ENCODE measurements around the gene RGS7BP. TPM values are rescaled to one million over a fixed set of nuclear protein-coding genes. Genes with fewer than 3 reads are reported as not detected.

The RGS7BP gene
- not detected in 2 replicates for total RNA-seq (2014; rRNA removed; shearing (Covaris generic); ENCODE audit: low replicate concordance)

- H3K9ac ChIP-seq (ENCODE audit: low read length): no peak within 1 kb of the TSS
- no peaks in the 10 kb centered on the region for H3K79me2 ChIP-seq (ENCODE audit: low read length)
- no peak within 1 kb of the TSS for H3K4me3 ChIP-seq (ENCODE audit: low read length)
- H3K9me2 ChIP-seq (replicated peaks; ENCODE audit: insufficient read depth, low read length): no peaks in the 10 kb centered on the region
- no peaks in the 10 kb centered on the region for H3K4me1 ChIP-seq (ENCODE audit: low read length)
- DNase-seq: no peak
- no peak within 1 kb of the TSS for H3K4me2 ChIP-seq (ENCODE audit: low read depth, low read length, poor library complexity, severe bottlenecking)
- no peaks in the 10 kb centered on the region for H4K20me1 ChIP-seq (ENCODE audit: insufficient read depth, low read depth, low read length)
- no peak within 1 kb of the TSS for H2AFZ ChIP-seq (ENCODE audit: low read length)
- no peaks in the 10 kb centered on the region for H3K36me3 ChIP-seq (ENCODE audit: insufficient read depth, low read length)
- H3K9me3 ChIP-seq (ENCODE audit: low read length): no peaks in the 10 kb centered on the region
- H3K27ac ChIP-seq (ENCODE audit: low read length): no peak within 1 kb of the TSS
- H3K27me3 ChIP-seq (ENCODE audit: low read length): no peaks in the 10 kb centered on the region
Observed at GRCh38 chr5:64505769-64506566, at the start of gene RGS7BP. Gene RGS7BP (plus strand): TSS chr5:64506015. CDS start chr5:64506625, 610 bp downstream.

DNA sequence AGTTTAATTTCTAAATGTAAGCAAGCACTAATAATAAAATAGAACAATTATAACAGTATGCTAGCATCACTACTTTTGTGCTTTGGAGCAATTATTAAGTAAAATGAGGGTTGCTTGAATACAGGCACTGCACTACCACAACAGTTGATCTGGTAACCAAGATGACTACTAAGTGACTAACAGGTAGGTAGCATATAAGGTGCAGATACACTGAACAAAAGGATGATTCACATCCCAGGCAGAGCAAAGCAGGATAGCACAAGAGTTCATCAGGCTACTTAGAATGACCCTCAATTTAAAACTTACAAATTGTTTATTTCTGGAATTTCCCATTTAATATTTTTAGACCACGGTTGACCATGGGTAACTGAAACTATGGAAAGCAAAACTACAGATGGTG is 48.0 kb upstream of the RGS7BP start:
- H3K27ac ChIP-seq (ENCODE audit: low read length): no peak overlapping the region
- no peaks in the 10 kb centered on the region for H3K36me3 ChIP-seq (ENCODE audit: insufficient read depth, low read length)
- no peak overlapping the region for H3K4me2 ChIP-seq (ENCODE audit: low read depth, low read length, poor library complexity, severe bottlenecking)
- H3K9me2 ChIP-seq (replicated peaks; ENCODE audit: insufficient read depth, low read length): no peaks in the 10 kb centered on the region
- H3K79me2 ChIP-seq (ENCODE audit: low read length): no peaks in the 10 kb centered on the region
- DNase-seq: no peak
- H3K27me3 ChIP-seq (ENCODE audit: low read length): no peaks in the 10 kb centered on the region
- no peak overlapping the region for H2AFZ ChIP-seq (ENCODE audit: low read length)
- H4K20me1 ChIP-seq (ENCODE audit: insufficient read depth, low read depth, low read length): no peaks in the 10 kb centered on the region
- H3K9ac ChIP-seq (ENCODE audit: low read length): no peak overlapping the region
- no peak overlapping the region for H3K4me3 ChIP-seq (ENCODE audit: low read length)
- H3K9me3 ChIP-seq (ENCODE audit: low read length): no peaks in the 10 kb centered on the region
- H3K4me1 ChIP-seq (ENCODE audit: low read length): no peaks in the 10 kb centered on the region

GRCh38 chr5:64458948-64459347 is 46.9 kb upstream of the RGS7BP start:
- H3K4me2 ChIP-seq (ENCODE audit: low read depth, low read length, poor library complexity, severe bottlenecking): no peak overlapping the region
- no peak for DNase-seq
- H4K20me1 ChIP-seq (ENCODE audit: insufficient read depth, low read depth, low read length): no peaks in the 10 kb centered on the region
- H3K27me3 ChIP-seq (ENCODE audit: low read length): no peaks in the 10 kb centered on the region
- H3K9me2 ChIP-seq (replicated peaks; ENCODE audit: insufficient read depth, low read length): no peaks in the 10 kb centered on the region
- no peaks in the 10 kb centered on the region for H3K79me2 ChIP-seq (ENCODE audit: low read length)
- no peak overlapping the region for H2AFZ ChIP-seq (ENCODE audit: low read length)
- no peaks in the 10 kb centered on the region for H3K36me3 ChIP-seq (ENCODE audit: insufficient read depth, low read length)
- no peak overlapping the region for H3K9ac ChIP-seq (ENCODE audit: low read length)
- no peak overlapping the region for H3K4me3 ChIP-seq (ENCODE audit: low read length)
- no peak overlapping the region for H3K27ac ChIP-seq (ENCODE audit: low read length)
- no peaks in the 10 kb centered on the region for H3K4me1 ChIP-seq (ENCODE audit: low read length)
- H3K9me3 ChIP-seq (ENCODE audit: low read length): no peaks in the 10 kb centered on the region

GRCh38 chr5:64462391-64462790 is 43.4 kb upstream of the RGS7BP start:
- H3K9me3 ChIP-seq (ENCODE audit: low read length): no peaks in the 10 kb centered on the region
- H3K4me2 ChIP-seq (ENCODE audit: low read depth, low read length, poor library complexity, severe bottlenecking): no peak overlapping the region
- H3K4me1 ChIP-seq (ENCODE audit: low read length): no peaks in the 10 kb centered on the region
- H2AFZ ChIP-seq (ENCODE audit: low read length): no peak overlapping the region
- DNase-seq: no peak
- H3K27ac ChIP-seq (ENCODE audit: low read length): no peak overlapping the region
- no peaks in the 10 kb centered on the region for H3K79me2 ChIP-seq (ENCODE audit: low read length)
- H3K9me2 ChIP-seq (replicated peaks; ENCODE audit: insufficient read depth, low read length): no peaks in the 10 kb centered on the region
- no peaks in the 10 kb centered on the region for H3K36me3 ChIP-seq (ENCODE audit: insufficient read depth, low read length)
- H3K9ac ChIP-seq (ENCODE audit: low read length): no peak overlapping the region
- H4K20me1 ChIP-seq (ENCODE audit: insufficient read depth, low read depth, low read length): no peaks in the 10 kb centered on the region
- H3K4me3 ChIP-seq (ENCODE audit: low read length): no peak overlapping the region
- H3K27me3 ChIP-seq (ENCODE audit: low read length): no peaks in the 10 kb centered on the region

DNA sequence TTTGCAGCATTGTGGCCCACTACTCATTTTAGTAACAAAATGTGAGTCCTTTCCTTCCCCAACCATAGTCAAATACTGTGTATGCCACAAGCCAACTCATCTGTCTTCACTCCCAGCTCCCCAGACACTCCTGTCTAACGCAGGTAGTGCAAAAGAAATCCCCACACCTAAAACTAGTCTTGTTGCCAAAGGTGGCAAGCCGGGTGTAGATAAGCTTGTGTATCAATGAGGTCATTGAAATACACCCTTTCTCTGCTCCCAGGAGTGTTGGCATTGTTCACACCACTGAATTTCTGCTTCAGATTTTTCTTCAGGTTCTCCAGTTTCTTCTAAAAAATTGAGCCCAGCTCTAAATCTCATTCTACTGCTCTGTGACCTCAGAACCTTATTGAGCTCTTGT is 19.7 kb upstream of the RGS7BP start:
- H3K4me2 ChIP-seq (ENCODE audit: low read depth, low read length, poor library complexity, severe bottlenecking): no peak overlapping the region
- H3K9me3 ChIP-seq (ENCODE audit: low read length): no peaks in the 10 kb centered on the region
- no peaks in the 10 kb centered on the region for H3K36me3 ChIP-seq (ENCODE audit: insufficient read depth, low read length)
- H3K9me2 ChIP-seq (replicated peaks; ENCODE audit: insufficient read depth, low read length): 0 out of 2 replicates have a peak, but pooled peaks cover 3% of the 10 kb centered on the region
- no peak overlapping the region for H3K9ac ChIP-seq (ENCODE audit: low read length)
- no peaks in the 10 kb centered on the region for H4K20me1 ChIP-seq (ENCODE audit: insufficient read depth, low read depth, low read length)
- H3K27me3 ChIP-seq (ENCODE audit: low read length): no peaks in the 10 kb centered on the region
- H3K4me3 ChIP-seq (ENCODE audit: low read length): no peak overlapping the region
- no peak for DNase-seq
- H2AFZ ChIP-seq (ENCODE audit: low read length): no peak overlapping the region
- H3K27ac ChIP-seq (ENCODE audit: low read length): no peak overlapping the region
- no peaks in the 10 kb centered on the region for H3K79me2 ChIP-seq (ENCODE audit: low read length)
- no peaks in the 10 kb centered on the region for H3K4me1 ChIP-seq (ENCODE audit: low read length)

- no peaks in the 10 kb centered on the region for H3K36me3 ChIP-seq (ENCODE audit: insufficient read depth, low read length)
- DNase-seq: no peak
- no peaks in the 10 kb centered on the region for H4K20me1 ChIP-seq (ENCODE audit: insufficient read depth, low read depth, low read length)
Observed at GRCh38 chr5:64487283-64487682, 18.5 kb upstream of the RGS7BP start.

GRCh38 chr5:64489857-64490256 is 16.0 kb upstream of the RGS7BP start:
- Histone ChIP-seq H3K79me2 (ENCODE audit: low read length) (no peaks in the 10 kb centered on the region), H2AFZ (ENCODE audit: low read length) (no peak overlapping the region), H3K36me3 (ENCODE audit: insufficient read depth, low read length) (no peaks in the 10 kb centered on the region), H3K4me2 (ENCODE audit: low read depth, low read length, poor library complexity, severe bottlenecking) (no peak overlapping the region), H3K27me3 (ENCODE audit: low read length) (no peaks in the 10 kb centered on the region; the same call in 1 of the 2 replicates), H4K20me1 (ENCODE audit: insufficient read depth, low read depth, low read length) (no peaks in the 10 kb centered on the region), H3K9me2 (replicated peaks; ENCODE audit: insufficient read depth, low read length) (0 out of 2 replicates have a peak, but pooled peaks cover 3% of the 10 kb centered on the region), H3K27ac (ENCODE audit: low read length) (no peak overlapping the region), H3K9me3 (ENCODE audit: low read length) (no peaks in the 10 kb centered on the region), H3K4me3 (ENCODE audit: low read length) (no peak overlapping the region), H3K9ac (ENCODE audit: low read length) (no peak overlapping the region), H3K4me1 (ENCODE audit: low read length) (no peaks in the 10 kb centered on the region)
- DNase-seq: no peak

More at GRCh38 chr5:64487283-64487682, 18.5 kb upstream of the RGS7BP start:
- H3K9me3 ChIP-seq (ENCODE audit: low read length): no peaks in the 10 kb centered on the region
- no peaks in the 10 kb centered on the region for H3K79me2 ChIP-seq (ENCODE audit: low read length)
- no peak overlapping the region for H3K9ac ChIP-seq (ENCODE audit: low read length)
- no peak overlapping the region for H3K27ac ChIP-seq (ENCODE audit: low read length)
- H3K4me3 ChIP-seq (ENCODE audit: low read length): no peak overlapping the region
- no peak overlapping the region for H3K4me2 ChIP-seq (ENCODE audit: low read depth, low read length, poor library complexity, severe bottlenecking)
- H3K27me3 ChIP-seq (ENCODE audit: low read length): no peaks in the 10 kb centered on the region
- no peaks in the 10 kb centered on the region for H3K4me1 ChIP-seq (ENCODE audit: low read length)
- 0 out of 2 replicates have a peak, but pooled peaks cover 3% of the 10 kb centered on the region for H3K9me2 ChIP-seq (replicated peaks; ENCODE audit: insufficient read depth, low read length)
- no peak overlapping the region for H2AFZ ChIP-seq (ENCODE audit: low read length)

GRCh38 chr5:64497386-64497785 is 8.4 kb upstream of the RGS7BP start:
- DNase-seq: no peak
- Histone ChIP-seq H3K9me3 (ENCODE audit: low read length) (no peaks in the 10 kb centered on the region), H4K20me1 (ENCODE audit: insufficient read depth, low read depth, low read length) (no peaks in the 10 kb centered on the region), H3K4me3 (ENCODE audit: low read length) (no peak overlapping the region), H3K4me1 (ENCODE audit: low read length) (no peaks in the 10 kb centered on the region), H3K9me2 (replicated peaks; ENCODE audit: insufficient read depth, low read length) (no peaks in the 10 kb centered on the region), H3K79me2 (ENCODE audit: low read length) (no peaks in the 10 kb centered on the region), H2AFZ (ENCODE audit: low read length) (no peak overlapping the region), H3K4me2 (ENCODE audit: low read depth, low read length, poor library complexity, severe bottlenecking) (no peak overlapping the region), H3K9ac (ENCODE audit: low read length) (no peak overlapping the region), H3K27ac (ENCODE audit: low read length) (no peak overlapping the region), H3K36me3 (ENCODE audit: insufficient read depth, low read length) (no peaks in the 10 kb centered on the region), H3K27me3 (ENCODE audit: low read length) (no peaks in the 10 kb centered on the region; the same call in 1 of the 2 replicates)

Data from Karpas-422 (cell line).